Osteoblast (primary cell): Measurements from ENCODE around the gene WDR53. TPM values are rescaled to one million over a fixed set of nuclear protein-coding genes. Genes with fewer than 3 reads are reported as not detected.
"Not testable (repeated sequence)": the region's sequence is repeated elsewhere in the genome, so short reads cannot be mapped to it uniquely, and the experiment has no call there.

Experiments used
- DNase-seq: peaks from one replicate; pipeline ENCODE4 v3.0.0; 2011; ENCODE audit warnings: low spot score, mixed read lengths; ENCODE audit not compliant: insufficient read length; ENCODE audit errors: missing footprints
- H2AFZ ChIP-seq: 2 replicates; pipeline ENCODE4 v1.6.0; 2011; ENCODE audit warnings: mild to moderate bottlenecking, low read length
- H3K27ac ChIP-seq: 2 replicates; pipeline ENCODE4 v1.5.1; 2011; ENCODE audit warnings: mild to moderate bottlenecking, low read depth, low read length, moderate library complexity
- H3K27me3 ChIP-seq: 2 replicates; pipeline ENCODE4 v1.6.0; 2012; ENCODE audit warnings: mild to moderate bottlenecking, control low read depth, inconsistent platforms, low read length, moderate library complexity; ENCODE audit not compliant: insufficient read depth
- H3K36me3 ChIP-seq: 2 replicates; pipeline ENCODE4 v1.5.1; 2011; ENCODE audit warnings: mild to moderate bottlenecking, low read length, control low read depth, moderate library complexity; ENCODE audit not compliant: insufficient read depth
- H3K4me1 ChIP-seq: 2 replicates; pipeline ENCODE4 v1.5.1; 2011; ENCODE audit warnings: mild to moderate bottlenecking, low read length, control low read depth, moderate library complexity; ENCODE audit not compliant: insufficient read depth
- H3K4me2 ChIP-seq: 2 replicates; pipeline ENCODE4 v1.6.0; 2011; ENCODE audit warnings: mild to moderate bottlenecking, low read length; ENCODE audit not compliant: insufficient read depth
- H3K4me3 ChIP-seq: fragments of 200-600 bp; sonication (generic); 3 replicates; pipeline ENCODE4 v1.5.1; 2012; ENCODE audit warnings: mild to moderate bottlenecking, low read length, inconsistent platforms; ENCODE audit not compliant: insufficient read depth
- H3K79me2 ChIP-seq: 2 replicates; pipeline ENCODE4 v1.6.0; 2012; ENCODE audit warnings: mild to moderate bottlenecking, low read length, control low read depth, inconsistent platforms; ENCODE audit not compliant: insufficient read depth
- H3K9me3 ChIP-seq: 2 replicates; pipeline ENCODE4 v1.5.1; 2011; ENCODE audit warnings: low read depth, low read length, control low read depth
- H4K20me1 ChIP-seq: 2 replicates; pipeline ENCODE4 v1.6.0; 2012; ENCODE audit warnings: mild to moderate bottlenecking, low read length, control low read depth; ENCODE audit not compliant: insufficient read depth
- total RNA-seq: library from RNA; depleted of rRNA; stranded (reverse); fragments of >200 nt; gene quantifications from 2 replicates; pipeline ENCODE4 v1.2.3, GENCODE V29; 2012
- TF ChIP-seq, protein P1 (sequence below): IDR thresholded peaks from 2 replicates; pipeline ENCODE4 v1.5.1; 2011; ENCODE audit warnings: mild to moderate bottlenecking, low read depth, low read length, moderate library complexity; ENCODE audit errors: extremely low read depth

The WDR53 gene
- total RNA-seq, 1 donor: 7.2 TPM

DNA sequence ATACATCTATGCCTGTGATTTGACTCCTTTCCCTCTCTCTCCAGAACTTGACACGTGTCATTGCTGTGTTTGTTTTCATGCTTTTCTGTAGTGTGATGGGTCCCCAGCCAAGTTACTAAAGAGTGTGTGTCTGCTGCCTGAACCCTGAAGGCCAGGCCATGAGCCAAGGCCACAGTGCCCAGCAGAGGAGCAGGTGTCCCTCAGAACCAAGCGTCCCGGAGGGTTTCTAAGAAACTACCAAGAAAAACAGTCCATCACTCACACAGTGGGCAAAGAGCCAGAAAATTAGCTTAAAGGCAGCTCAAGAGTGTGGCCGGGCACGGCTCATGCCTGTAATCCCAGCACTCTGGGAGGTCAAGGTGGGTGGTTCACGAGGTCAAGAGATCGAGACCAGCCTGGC, 35.3 kb upstream of the WDR53 start:
- no peak overlapping the region for H2AFZ ChIP-seq

GRCh38 chr3:196602673-196603072, 34.3 kb upstream of the WDR53 start:
- TF ChIP-seq, protein P1, sequence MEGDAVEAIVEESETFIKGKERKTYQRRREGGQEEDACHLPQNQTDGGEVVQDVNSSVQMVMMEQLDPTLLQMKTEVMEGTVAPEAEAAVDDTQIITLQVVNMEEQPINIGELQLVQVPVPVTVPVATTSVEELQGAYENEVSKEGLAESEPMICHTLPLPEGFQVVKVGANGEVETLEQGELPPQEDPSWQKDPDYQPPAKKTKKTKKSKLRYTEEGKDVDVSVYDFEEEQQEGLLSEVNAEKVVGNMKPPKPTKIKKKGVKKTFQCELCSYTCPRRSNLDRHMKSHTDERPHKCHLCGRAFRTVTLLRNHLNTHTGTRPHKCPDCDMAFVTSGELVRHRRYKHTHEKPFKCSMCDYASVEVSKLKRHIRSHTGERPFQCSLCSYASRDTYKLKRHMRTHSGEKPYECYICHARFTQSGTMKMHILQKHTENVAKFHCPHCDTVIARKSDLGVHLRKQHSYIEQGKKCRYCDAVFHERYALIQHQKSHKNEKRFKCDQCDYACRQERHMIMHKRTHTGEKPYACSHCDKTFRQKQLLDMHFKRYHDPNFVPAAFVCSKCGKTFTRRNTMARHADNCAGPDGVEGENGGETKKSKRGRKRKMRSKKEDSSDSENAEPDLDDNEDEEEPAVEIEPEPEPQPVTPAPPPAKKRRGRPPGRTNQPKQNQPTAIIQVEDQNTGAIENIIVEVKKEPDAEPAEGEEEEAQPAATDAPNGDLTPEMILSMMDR: no peak
- H3K79me2 ChIP-seq: no peaks in the 10 kb centered on the region

More for the DNA sequence above, 35.3 kb upstream of the WDR53 start:
- H3K9me3 ChIP-seq: no peaks in the 10 kb centered on the region
- no peaks in the 10 kb centered on the region for H3K4me1 ChIP-seq
- H3K36me3 ChIP-seq: no peaks in the 10 kb centered on the region
- H3K27me3 ChIP-seq: peaks cover 17% of the 10 kb centered on the region
- no peak overlapping the region for H3K4me2 ChIP-seq
- no peak for DNase-seq
- no peaks in the 10 kb centered on the region for H4K20me1 ChIP-seq
- no peaks in the 10 kb centered on the region for H3K79me2 ChIP-seq
- H3K4me3 ChIP-seq: no peak overlapping the region
- H3K27ac ChIP-seq: no peak overlapping the region
- TF ChIP-seq, protein P1: no peak

DNA sequence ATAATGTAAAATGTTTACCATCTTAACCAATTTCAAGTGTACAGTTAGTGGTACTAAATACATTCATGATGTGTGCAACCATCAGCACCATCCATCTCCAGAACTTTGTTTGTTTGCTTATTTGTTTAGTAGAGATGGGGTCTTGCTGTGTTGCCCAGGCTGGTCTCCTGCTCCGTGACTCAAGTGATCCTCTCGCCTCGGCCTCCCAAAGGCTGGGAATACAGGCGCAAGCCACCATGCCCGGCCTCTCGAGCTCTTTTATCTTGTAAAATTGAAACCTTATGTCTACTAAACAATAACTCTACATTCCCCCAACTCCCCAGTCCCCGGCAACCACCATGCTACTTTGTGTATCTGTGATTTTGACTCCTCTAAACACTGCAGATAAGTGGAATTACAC, 32.0 kb upstream of the WDR53 start:
- H3K36me3 ChIP-seq: no peaks in the 10 kb centered on the region
- no peaks in the 10 kb centered on the region for H3K4me1 ChIP-seq
- DNase-seq: no peak
- no peak overlapping the region for H2AFZ ChIP-seq
- H3K9me3 ChIP-seq: no peaks in the 10 kb centered on the region
- H4K20me1 ChIP-seq: no peaks in the 10 kb centered on the region
- TF ChIP-seq, protein P1: no peak
- H3K4me3 ChIP-seq: no peak overlapping the region
- H3K79me2 ChIP-seq: no peaks in the 10 kb centered on the region
- H3K27ac ChIP-seq: no peak overlapping the region
- peaks cover 22% of the 10 kb centered on the region for H3K27me3 ChIP-seq
- H3K4me2 ChIP-seq: no peak overlapping the region

More at GRCh38 chr3:196602673-196603072, 34.3 kb upstream of the WDR53 start:
- H3K4me1 ChIP-seq: no peaks in the 10 kb centered on the region
- no peak overlapping the region for H3K4me2 ChIP-seq
- no peaks in the 10 kb centered on the region for H3K36me3 ChIP-seq
- no peaks in the 10 kb centered on the region for H4K20me1 ChIP-seq
- H2AFZ ChIP-seq: no peak overlapping the region
- no peak overlapping the region for H3K4me3 ChIP-seq
- no peak for DNase-seq
- H3K27me3 ChIP-seq: peaks cover 17% of the 10 kb centered on the region
- no peaks in the 10 kb centered on the region for H3K9me3 ChIP-seq
- H3K27ac ChIP-seq: no peak overlapping the region

- peak; percentile 83 for DNase-seq
- no peaks in the 10 kb centered on the region for H3K36me3 ChIP-seq
- no peak overlapping the region for H3K4me2 ChIP-seq
- TF ChIP-seq, protein P1: no peak
- H2AFZ ChIP-seq: no peak overlapping the region
- H3K27me3 ChIP-seq: peaks cover 18% of the 10 kb centered on the region
- H3K27ac ChIP-seq: no peak overlapping the region
- H3K9me3 ChIP-seq: no peaks in the 10 kb centered on the region
- H3K4me3 ChIP-seq: no peak overlapping the region
- no peaks in the 10 kb centered on the region for H4K20me1 ChIP-seq
- no peaks in the 10 kb centered on the region for H3K79me2 ChIP-seq
- H3K4me1 ChIP-seq: no peaks in the 10 kb centered on the region
Measured at GRCh38 chr3:196599734-196600128, 31.4 kb upstream of the WDR53 start.

DNA sequence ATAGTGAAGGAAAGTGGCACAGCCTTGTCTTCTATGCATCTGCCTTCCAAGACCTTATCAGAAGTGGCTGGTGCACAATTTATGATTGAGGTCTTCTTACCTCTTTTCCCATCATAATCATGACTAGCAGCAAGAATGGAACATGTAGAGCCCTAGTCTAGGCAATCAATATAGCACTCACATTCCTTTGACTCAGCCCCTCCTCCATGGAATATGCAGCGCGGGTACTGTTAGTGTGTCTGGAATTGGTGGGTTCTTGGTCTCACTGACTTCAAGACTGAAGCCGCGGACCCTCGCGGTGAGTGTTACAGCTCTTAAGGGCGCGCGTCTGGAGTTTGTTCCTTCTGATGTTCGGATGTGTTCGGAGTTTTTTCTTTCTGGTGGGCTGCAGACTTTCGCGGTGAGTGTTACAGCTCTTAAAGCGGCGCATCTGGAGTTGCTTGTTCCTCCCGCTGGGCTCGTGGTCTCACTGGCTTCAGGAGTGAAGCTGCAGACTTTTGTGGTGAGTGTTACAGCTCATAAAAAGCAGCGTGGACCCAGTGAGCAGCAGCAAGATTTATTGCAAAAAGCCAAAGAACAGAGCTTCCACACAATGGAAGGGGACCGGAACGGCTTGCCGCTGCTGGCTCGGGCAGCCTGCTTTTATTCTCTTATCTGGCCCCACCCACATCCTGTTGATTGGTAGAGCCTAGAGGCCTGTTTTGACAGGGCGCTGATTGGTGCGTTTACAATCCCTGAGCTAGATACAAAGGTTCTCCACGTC, 29.8 kb upstream of the WDR53 start:
- not testable (repeated sequence) for H3K36me3 ChIP-seq, H4K20me1 ChIP-seq, H2AFZ ChIP-seq, H3K27ac ChIP-seq, DNase-seq, H3K4me3 ChIP-seq, H3K4me1 ChIP-seq, H3K9me3 ChIP-seq, H3K79me2 ChIP-seq
- H3K27me3 ChIP-seq: peaks cover 17% of the 10 kb centered on the region
- peak overlapping the region; percentile 32 for H3K4me2 ChIP-seq
